B cell (primary cell): ENCODE results near the gene FTO.

Experiments
- EZH2 ChIP-seq: IDR thresholded peaks from 2 replicates; pipeline ENCODE4 v1.6.1; 2012; ENCODE audit warnings: borderline replicate concordance, low read depth, mild to moderate bottlenecking, moderate library complexity, low read length; ENCODE audit not compliant: insufficient read depth, poor library complexity, severe bottlenecking
- TF ChIP-seq, protein P1 (sequence below): fragments of 200-600 bp; IDR thresholded peaks from one replicate; pipeline ENCODE4 v1.8.0; 2022; ENCODE audit warnings: antibody characterized with exemption, mild to moderate bottlenecking

DNA sequence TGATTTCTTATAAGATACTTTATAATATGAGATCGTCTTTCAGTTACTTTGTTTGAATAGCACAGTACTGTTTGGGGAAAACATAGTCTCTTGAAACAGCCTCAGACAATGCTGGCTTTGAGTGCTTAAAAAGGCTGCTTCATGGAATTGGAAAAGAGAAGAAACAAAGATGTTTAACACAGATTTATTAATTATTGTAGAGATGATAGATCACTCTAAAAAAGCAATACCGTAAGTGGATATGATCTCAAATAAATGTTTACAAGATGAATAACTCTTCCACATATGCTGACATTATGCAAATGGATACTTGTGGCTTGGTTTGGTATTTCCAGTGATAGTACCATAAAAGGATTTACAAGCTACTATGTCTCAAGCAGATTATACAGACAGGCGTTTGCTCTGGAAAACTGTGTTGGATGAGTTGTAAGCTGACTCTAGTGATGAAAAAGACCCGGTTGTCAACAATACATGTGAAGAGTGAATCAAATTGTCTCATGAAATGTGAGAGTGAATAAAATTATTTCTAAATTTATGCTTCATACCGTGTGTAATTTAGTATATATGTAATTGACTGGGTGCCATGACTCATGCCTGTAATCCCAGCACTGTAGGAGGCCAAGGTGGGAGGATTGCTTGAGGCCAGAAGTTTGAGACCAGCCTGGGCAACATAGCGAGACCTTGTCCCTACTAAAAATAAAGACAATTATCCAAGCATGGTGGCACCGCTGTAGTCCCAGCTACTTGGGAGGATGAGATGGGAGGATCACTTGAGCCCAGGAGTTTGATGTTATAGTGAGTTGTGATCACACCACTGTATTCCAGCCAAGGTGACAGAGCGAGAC, 105.4 kb downstream of the FTO start:
- TF ChIP-seq, protein P1, sequence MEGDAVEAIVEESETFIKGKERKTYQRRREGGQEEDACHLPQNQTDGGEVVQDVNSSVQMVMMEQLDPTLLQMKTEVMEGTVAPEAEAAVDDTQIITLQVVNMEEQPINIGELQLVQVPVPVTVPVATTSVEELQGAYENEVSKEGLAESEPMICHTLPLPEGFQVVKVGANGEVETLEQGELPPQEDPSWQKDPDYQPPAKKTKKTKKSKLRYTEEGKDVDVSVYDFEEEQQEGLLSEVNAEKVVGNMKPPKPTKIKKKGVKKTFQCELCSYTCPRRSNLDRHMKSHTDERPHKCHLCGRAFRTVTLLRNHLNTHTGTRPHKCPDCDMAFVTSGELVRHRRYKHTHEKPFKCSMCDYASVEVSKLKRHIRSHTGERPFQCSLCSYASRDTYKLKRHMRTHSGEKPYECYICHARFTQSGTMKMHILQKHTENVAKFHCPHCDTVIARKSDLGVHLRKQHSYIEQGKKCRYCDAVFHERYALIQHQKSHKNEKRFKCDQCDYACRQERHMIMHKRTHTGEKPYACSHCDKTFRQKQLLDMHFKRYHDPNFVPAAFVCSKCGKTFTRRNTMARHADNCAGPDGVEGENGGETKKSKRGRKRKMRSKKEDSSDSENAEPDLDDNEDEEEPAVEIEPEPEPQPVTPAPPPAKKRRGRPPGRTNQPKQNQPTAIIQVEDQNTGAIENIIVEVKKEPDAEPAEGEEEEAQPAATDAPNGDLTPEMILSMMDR = no peak
- no peak for TF ChIP-seq EZH2
